Activated CD4-positive, alpha-beta T cell treated with anti-CD3 and anti-CD28 coated beads for 36 hours (primary cell): Measurements from ENCODE around the gene DLX2. TPM values are rescaled to one million over a fixed set of nuclear protein-coding genes. Genes with fewer than 3 reads are reported as not detected.

Experiments used
- ATAC-seq: fragments of 200-7000 bp; cut with Tn5 transposase; one replicate; pipeline ENCODE4 v1.10.0; 2021; ENCODE audit warnings: mild to moderate bottlenecking, moderate library complexity
- CTCF ChIA-PET: fragments of 350-600 bp; sonication (Branson Sonifier 250); formaldehyde crosslinking; loops from one replicate; lab custom pipeline; 2021; ENCODE audit warnings: antibody characterized with exemption; lab: Charles Lee
- POLR2A ChIA-PET: fragments of 350-600 bp; sonication (Branson Sonifier 250); formaldehyde crosslinking; loops from one replicate; lab custom pipeline; 2021; ENCODE audit warnings: antibody characterized with exemption, inconsistent platforms; lab: Charles Lee
- DNase-seq: peaks from one replicate; pipeline ENCODE4 v3.0.0-alpha.2; 2020
- H3K27ac Mint-ChIP-seq: one replicate; pipeline ENCODE4 v1.8.0; 2021; ENCODE audit warnings: mixed read lengths
- H3K27me3 Mint-ChIP-seq: one replicate; pipeline ENCODE4 v1.8.0; 2021; ENCODE audit warnings: mixed read lengths
- H3K36me3 Mint-ChIP-seq: one replicate; pipeline ENCODE4 v1.8.0; 2021; ENCODE audit warnings: low read depth, mixed read lengths
- H3K4me1 Mint-ChIP-seq: one replicate; pipeline ENCODE4 v1.8.0; 2021; ENCODE audit warnings: mixed read lengths
- H3K4me3 Mint-ChIP-seq: one replicate; pipeline ENCODE4 v1.8.0; 2021; ENCODE audit warnings: mild to moderate bottlenecking, moderate library complexity, mixed read lengths
- H3K9me3 Mint-ChIP-seq: one replicate; pipeline ENCODE4 v1.8.0; 2021; ENCODE audit warnings: low read depth, mixed read lengths
- intact Hi-C, 2 experiments: fragments of 100-400 bp; cut with DNase I in 1 of 2; cut with micrococcal nuclease in 1 of 2; formaldehyde crosslinking; loops; one replicate each; pipeline versions ENCODE4 v1.14.2 to v1.15.1; 2022 to 2024; cut with DNase I, micrococcal nuclease
- total RNA-seq, 2 experiments: library from RNA; stranded (reverse); gene quantifications; one replicate each; pipeline ENCODE4 v1.2.3, GENCODE V29; 2021

The DLX2 gene
- total RNA-seq, 2 experiments from 2014 or later: not detected

GRCh38 chr2:172049567-172050120 is 53.1 kb downstream of the DLX2 start:
- ChIA-PET POLR2A (no interaction called here), CTCF (interaction anchor here (0.8 to 1.0 kb wide), 2 partner anchors 12 to 42 kb away, joined by 3 read pairs; no protein-coding TSS in a partner anchor)
- H3K27ac Mint-ChIP-seq: no peak overlapping the region
- ATAC-seq: no peak
- no peak for DNase-seq
- no peaks in the 10 kb centered on the region for H3K27me3 Mint-ChIP-seq
- intact Hi-C loops: no loop called here
- peaks cover 5% of the 10 kb centered on the region for H3K4me1 Mint-ChIP-seq
- no peaks in the 10 kb centered on the region for H3K9me3 Mint-ChIP-seq
- H3K36me3 Mint-ChIP-seq: no peaks in the 10 kb centered on the region
- no peak overlapping the region for H3K4me3 Mint-ChIP-seq

Other genes starting within 250 kb of the DLX2 start
- gene SLC25A12, start 208.7 kb downstream of the DLX2 start, total RNA-seq: 10 to 100 TPM; 19.5 to 22.4 TPM
- 10 to 100 TPM; 88.5 to 92.6 TPM for gene HAT1, start 180.4 kb downstream of the DLX2 start, total RNA-seq
- 1 to 10 TPM; 5.3 to 6.0 TPM for gene METAP1D, start 102.9 kb downstream of the DLX2 start, total RNA-seq
- gene DLX1, start 17.4 kb downstream of the DLX2 start, total RNA-seq: not detected